ENCODE results near the gene RNF223.

The RNF223 gene

DNA sequence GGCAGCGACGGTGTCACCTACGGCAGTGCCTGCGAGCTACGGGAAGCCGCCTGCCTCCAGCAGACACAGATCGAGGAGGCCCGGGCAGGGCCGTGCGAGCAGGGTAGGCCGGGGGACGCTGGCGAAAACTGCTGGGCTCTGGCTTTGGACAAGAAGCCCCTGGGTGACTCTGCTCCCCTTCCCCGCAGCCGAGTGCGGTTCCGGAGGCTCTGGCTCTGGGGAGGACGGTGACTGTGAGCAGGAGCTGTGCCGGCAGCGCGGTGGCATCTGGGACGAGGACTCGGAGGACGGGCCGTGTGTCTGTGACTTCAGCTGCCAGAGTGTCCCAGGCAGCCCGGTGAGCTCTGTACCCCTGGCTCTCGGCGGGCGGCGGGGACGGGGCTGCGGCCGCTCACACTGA lies 30.2 kb downstream of the RNF223 start:
- Histone ChIP-seq H3K9me3 (ENCODE audit: control insufficient read depth in 5 of 5, low read length in 5 of 5) (no peaks in the 10 kb centered on the region), H3K9ac (ENCODE audit: low read length in 5 of 5) (no peak overlapping the region), H3K4me3 (ENCODE audit: low read depth in 1 of 5, low read length in 5 of 5) (no peak overlapping the region), H3K4me1 (ENCODE audit: control insufficient read depth in 5 of 5, insufficient read depth in 5 of 5, low read length in 5 of 5) (peaks cover 0 to 13% (median 10%) of the 10 kb centered on the region in 5 donors), H3K27me3 (ENCODE audit: control insufficient read depth in 5 of 5, insufficient read depth in 4 of 5, low read length in 5 of 5) (peaks cover 3 to 14% (median 8%) of the 10 kb centered on the region in 5 donors), H3K36me3 (ENCODE audit: control insufficient read depth in 5 of 5, insufficient read depth in 5 of 5, low read length in 5 of 5) (peaks cover 0 to 31% (median 10%) of the 10 kb centered on the region in 5 donors), H3K27ac (ENCODE audit: low read depth, low read length) (no peak overlapping the region)

DNA sequence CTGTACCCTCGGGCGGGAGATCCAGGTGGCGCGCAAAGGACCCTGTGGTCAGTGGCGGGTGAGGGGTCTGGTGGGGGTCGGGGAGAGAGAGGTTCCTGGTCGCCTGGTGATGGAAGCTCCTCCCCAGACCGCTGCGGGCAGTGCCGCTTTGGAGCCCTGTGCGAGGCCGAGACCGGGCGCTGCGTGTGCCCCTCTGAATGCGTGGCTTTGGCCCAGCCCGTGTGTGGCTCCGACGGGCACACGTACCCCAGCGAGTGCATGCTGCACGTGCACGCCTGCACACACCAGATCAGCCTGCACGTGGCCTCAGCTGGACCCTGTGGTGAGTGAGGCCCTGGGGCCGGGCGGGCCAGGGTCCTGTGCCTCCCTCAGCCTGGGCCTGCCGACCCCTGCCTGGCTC lies 30.7 kb downstream of the RNF223 start:
- peaks cover 7 to 19% (median 12%) of the 10 kb centered on the region in 5 donors for H3K27me3 ChIP-seq (ENCODE audit: control insufficient read depth in 5 of 5, insufficient read depth in 4 of 5, low read length in 5 of 5)
- peaks cover 0 to 31% (median 10%) of the 10 kb centered on the region in 5 donors for H3K36me3 ChIP-seq (ENCODE audit: control insufficient read depth in 5 of 5, insufficient read depth in 5 of 5, low read length in 5 of 5)
- no peaks in the 10 kb centered on the region for H3K9me3 ChIP-seq (ENCODE audit: control insufficient read depth in 5 of 5, low read length in 5 of 5)
- H3K9ac ChIP-seq (ENCODE audit: low read length in 5 of 5) = no peak overlapping the region
- no peak overlapping the region for H3K27ac ChIP-seq (ENCODE audit: low read depth, low read length)
- H3K4me1 ChIP-seq (ENCODE audit: control insufficient read depth in 5 of 5, insufficient read depth in 5 of 5, low read length in 5 of 5) = peaks cover 0 to 13% (median 10%) of the 10 kb centered on the region in 5 donors
- H3K4me3 ChIP-seq (ENCODE audit: low read depth in 1 of 5, low read length in 5 of 5) = no peak overlapping the region

DNA sequence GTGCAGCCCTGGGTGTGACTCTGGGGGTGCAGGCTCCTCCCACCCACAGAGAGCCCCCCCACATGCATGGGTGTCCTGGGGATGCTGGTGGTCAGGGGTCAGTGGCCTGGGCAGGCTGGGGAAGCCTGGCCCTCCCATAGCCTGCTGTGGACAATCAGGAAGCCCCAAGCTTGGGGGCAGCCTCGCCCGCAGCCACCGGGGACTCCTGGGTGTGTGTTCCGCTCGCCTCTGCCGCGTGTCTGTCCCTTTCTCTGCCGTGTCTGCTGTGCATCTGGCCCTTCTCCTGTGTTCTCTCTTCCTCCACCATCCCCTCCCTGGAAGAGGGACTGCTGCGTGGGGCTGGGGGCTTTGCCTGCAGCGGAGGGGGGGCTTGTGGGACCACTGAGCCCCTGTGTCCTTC lies 31.3 kb downstream of the RNF223 start:
- peaks cover 0 to 13% (median 10%) of the 10 kb centered on the region in 5 donors for H3K4me1 ChIP-seq (ENCODE audit: control insufficient read depth in 5 of 5, insufficient read depth in 5 of 5, low read length in 5 of 5)
- H3K9me3 ChIP-seq (ENCODE audit: control insufficient read depth in 5 of 5, low read length in 5 of 5) = no peaks in the 10 kb centered on the region
- H3K9ac ChIP-seq (ENCODE audit: low read length in 5 of 5) = no peak overlapping the region
- no peak overlapping the region for H3K4me3 ChIP-seq (ENCODE audit: low read depth in 1 of 5, low read length in 5 of 5)
- no peak overlapping the region for H3K27ac ChIP-seq (ENCODE audit: low read depth, low read length)
- H3K27me3 ChIP-seq (ENCODE audit: control insufficient read depth in 5 of 5, insufficient read depth in 4 of 5, low read length in 5 of 5) = peaks cover 11 to 24% (median 15%) of the 10 kb centered on the region in 5 donors
- peaks cover 0 to 31% (median 10%) of the 10 kb centered on the region in 5 donors for H3K36me3 ChIP-seq (ENCODE audit: control insufficient read depth in 5 of 5, insufficient read depth in 5 of 5, low read length in 5 of 5)

GRCh38 chr1:1041873-1042272 lies 32.2 kb downstream of the RNF223 start:
- Histone ChIP-seq H3K4me3 (ENCODE audit: low read depth in 1 of 5, low read length in 5 of 5) (no peak overlapping the region), H3K27me3 (ENCODE audit: control insufficient read depth in 5 of 5, insufficient read depth in 4 of 5, low read length in 5 of 5) (peaks cover 11 to 31% (median 24%) of the 10 kb centered on the region in 5 donors), H3K4me1 (ENCODE audit: control insufficient read depth in 5 of 5, insufficient read depth in 5 of 5, low read length in 5 of 5) (peaks cover 0 to 13% (median 10%) of the 10 kb centered on the region in 5 donors), H3K9me3 (ENCODE audit: control insufficient read depth in 5 of 5, low read length in 5 of 5) (no peaks in the 10 kb centered on the region), H3K9ac (ENCODE audit: low read length in 5 of 5) (no peak overlapping the region), H3K27ac (ENCODE audit: low read depth, low read length) (no peak overlapping the region), H3K36me3 (ENCODE audit: control insufficient read depth in 5 of 5, insufficient read depth in 5 of 5, low read length in 5 of 5) (peaks cover 0 to 25% (median 6%) of the 10 kb centered on the region in 5 donors)

DNA sequence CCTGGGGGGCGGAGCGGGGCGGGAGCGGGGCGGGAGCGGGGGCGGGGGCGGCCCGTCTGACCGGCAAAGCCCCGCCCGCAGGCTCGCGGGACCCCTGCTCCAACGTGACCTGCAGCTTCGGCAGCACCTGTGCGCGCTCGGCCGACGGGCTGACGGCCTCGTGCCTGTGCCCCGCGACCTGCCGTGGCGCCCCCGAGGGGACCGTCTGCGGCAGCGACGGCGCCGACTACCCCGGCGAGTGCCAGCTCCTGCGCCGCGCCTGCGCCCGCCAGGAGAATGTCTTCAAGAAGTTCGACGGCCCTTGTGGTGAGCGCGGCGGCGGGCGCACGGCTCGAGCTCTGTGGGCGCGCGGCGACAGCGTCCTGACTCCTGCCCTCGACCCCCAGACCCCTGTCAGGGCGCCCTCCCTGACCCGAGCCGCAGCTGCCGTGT lies 33.0 kb downstream of the RNF223 start:
- Histone ChIP-seq H3K27ac (ENCODE audit: low read depth, low read length) (no peak overlapping the region), H3K27me3 (ENCODE audit: control insufficient read depth in 5 of 5, insufficient read depth in 4 of 5, low read length in 5 of 5) (peaks cover 11 to 35% (median 28%) of the 10 kb centered on the region in 5 donors), H3K9me3 (ENCODE audit: control insufficient read depth in 5 of 5, low read length in 5 of 5) (no peaks in the 10 kb centered on the region), H3K36me3 (ENCODE audit: control insufficient read depth in 5 of 5, insufficient read depth in 5 of 5, low read length in 5 of 5) (peaks cover 0 to 22% (median 4%) of the 10 kb centered on the region in 5 donors), H3K9ac (ENCODE audit: low read length in 5 of 5) (no peak overlapping the region), H3K4me3 (ENCODE audit: low read depth in 1 of 5, low read length in 5 of 5) (no peak overlapping the region), H3K4me1 (ENCODE audit: control insufficient read depth in 5 of 5, insufficient read depth in 5 of 5, low read length in 5 of 5) (peaks cover 0 to 13% (median 10%) of the 10 kb centered on the region in 5 donors)

- Histone ChIP-seq H3K27ac (ENCODE audit: low read depth, low read length) (no peak overlapping the region), H3K4me3 (ENCODE audit: low read depth in 1 of 5, low read length in 5 of 5) (peak overlapping the region in 3 of 5 donors; percentile 43 to 65 (median 57)), H3K9ac (ENCODE audit: low read length in 5 of 5) (peak overlapping the region in 2 of 5 donors; percentile 23 to 41), H3K27me3 (ENCODE audit: control insufficient read depth in 5 of 5, insufficient read depth in 4 of 5, low read length in 5 of 5) (peaks cover 11 to 40% (median 29%) of the 10 kb centered on the region in 5 donors), H3K9me3 (ENCODE audit: control insufficient read depth in 5 of 5, low read length in 5 of 5) (no peaks in the 10 kb centered on the region), H3K4me1 (ENCODE audit: control insufficient read depth in 5 of 5, insufficient read depth in 5 of 5, low read length in 5 of 5) (peaks cover 0 to 13% (median 10%) of the 10 kb centered on the region in 5 donors), H3K36me3 (ENCODE audit: control insufficient read depth in 5 of 5, insufficient read depth in 5 of 5, low read length in 5 of 5) (peaks cover 0 to 17% (median 2%) of the 10 kb centered on the region in 5 donors)
Observed at GRCh38 chr1:1040004-1040991, 33.8 kb downstream of the RNF223 start.

GRCh38 chr1:1039145-1039910 lies 34.8 kb downstream of the RNF223 start:
- Histone ChIP-seq H3K27ac (ENCODE audit: low read depth, low read length) (no peak overlapping the region), H3K9ac (ENCODE audit: low read length in 5 of 5) (no peak overlapping the region), H3K4me1 (ENCODE audit: control insufficient read depth in 5 of 5, insufficient read depth in 5 of 5, low read length in 5 of 5) (peaks cover 0 to 17% (median 11%) of the 10 kb centered on the region in 5 donors), H3K9me3 (ENCODE audit: control insufficient read depth in 5 of 5, low read length in 5 of 5) (no peaks in the 10 kb centered on the region), H3K4me3 (ENCODE audit: low read depth in 1 of 5, low read length in 5 of 5) (no peak overlapping the region), H3K27me3 (ENCODE audit: control insufficient read depth in 5 of 5, insufficient read depth in 4 of 5, low read length in 5 of 5) (peaks cover 11 to 44% (median 30%) of the 10 kb centered on the region in 5 donors), H3K36me3 (ENCODE audit: control insufficient read depth in 5 of 5, insufficient read depth in 5 of 5, low read length in 5 of 5) (peaks cover 0 to 8% (median 0%) of the 10 kb centered on the region in 5 donors)

- Histone ChIP-seq H3K9me3 (ENCODE audit: control insufficient read depth in 5 of 5, low read length in 5 of 5) (no peaks in the 10 kb centered on the region), H3K9ac (ENCODE audit: low read length in 5 of 5) (no peak overlapping the region), H3K27me3 (ENCODE audit: control insufficient read depth in 5 of 5, insufficient read depth in 4 of 5, low read length in 5 of 5) (peaks cover 11 to 47% (median 34%) of the 10 kb centered on the region in 5 donors), H3K4me1 (ENCODE audit: control insufficient read depth in 5 of 5, insufficient read depth in 5 of 5, low read length in 5 of 5) (peaks cover 0 to 22% (median 15%) of the 10 kb centered on the region in 5 donors), H3K27ac (ENCODE audit: low read depth, low read length) (no peak overlapping the region), H3K4me3 (ENCODE audit: low read depth in 1 of 5, low read length in 5 of 5) (no peak overlapping the region), H3K36me3 (ENCODE audit: control insufficient read depth in 5 of 5, insufficient read depth in 5 of 5, low read length in 5 of 5) (peaks cover 0 to 4% (median 0%) of the 10 kb centered on the region in 5 donors)
Observed at GRCh38 chr1:1038694-1039093, 35.4 kb downstream of the RNF223 start.

GRCh38 chr1:1037366-1038327 lies 36.5 kb downstream of the RNF223 start:
- no peak overlapping the region for H3K9ac ChIP-seq (ENCODE audit: low read length in 5 of 5)
- H3K4me1 ChIP-seq (ENCODE audit: control insufficient read depth in 5 of 5, insufficient read depth in 5 of 5, low read length in 5 of 5) = peaks cover 0 to 27% (median 21%) of the 10 kb centered on the region in 5 donors
- no peaks in the 10 kb centered on the region for H3K36me3 ChIP-seq (ENCODE audit: control insufficient read depth in 5 of 5, insufficient read depth in 5 of 5, low read length in 5 of 5)
- H3K27me3 ChIP-seq (ENCODE audit: control insufficient read depth in 5 of 5, insufficient read depth in 4 of 5, low read length in 5 of 5) = peaks cover 11 to 51% (median 37%) of the 10 kb centered on the region in 5 donors
- H3K27ac ChIP-seq (ENCODE audit: low read depth, low read length) = no peak overlapping the region
- no peak overlapping the region for H3K4me3 ChIP-seq (ENCODE audit: low read depth in 1 of 5, low read length in 5 of 5)
- no peaks in the 10 kb centered on the region for H3K9me3 ChIP-seq (ENCODE audit: control insufficient read depth in 5 of 5, low read length in 5 of 5)
